Breast epithelium (tissue), 4 donors: ENCODE data around the gene ZNF12. TPM values are rescaled to one million over a fixed set of nuclear protein-coding genes. Genes with fewer than 3 reads are reported as not detected.
"Not testable (repeated sequence)": the region's sequence is repeated elsewhere in the genome, so short reads cannot be mapped to it uniquely, and the experiment has no call there.

ENCODE experiments used
- DNase-seq, 2 donors: peaks; one replicate each; pipeline ENCODE4 v3.0.0-alpha.2; 2019; ENCODE audit warnings: low spot score in 2 of 2
- H3K27ac ChIP-seq, 2 donors: fragments of 200-600 bp; sonication (generic) in 1 of 2; one replicate each; pipeline ENCODE4 v1.5.1; 2016 to 2019; ENCODE audit warnings: mild to moderate bottlenecking in 1 of 2
- H3K27me3 ChIP-seq, 2 donors: fragments of 200-600 bp; sonication (generic) in 1 of 2; one replicate each; pipeline versions ENCODE4 v1.5.1 to v1.6.0; 2017 to 2019; ENCODE audit warnings: control low read depth in 1 of 2, mild to moderate bottlenecking in 1 of 2
- H3K36me3 ChIP-seq: fragments of 200-600 bp; one replicate; pipeline ENCODE4 v1.5.1; 2019
- H3K4me1 ChIP-seq, 2 donors: fragments of 200-600 bp; sonication (generic); one replicate each; pipeline ENCODE4 v1.5.1; 2016 to 2019; ENCODE audit warnings: control low read depth in 1 of 2
- H3K4me3 ChIP-seq, 3 donors: fragments of 200-600 bp; sonication (generic); 1 replicate in 2 of 3; 2 replicates in 1 of 3; pipeline ENCODE4 v1.5.1; 2016 to 2019; ENCODE audit warnings: mild to moderate bottlenecking in 3 of 3, moderate library complexity in 2 of 3
- H3K9me3 ChIP-seq, 2 donors: fragments of 200-600 bp; sonication (generic) in 1 of 2; one replicate each; pipeline ENCODE4 v1.5.1; 2016 to 2019; ENCODE audit warnings: control low read depth in 1 of 2
- CTCF ChIP-seq, 3 donors: fragments of 450-650 bp; IDR thresholded peaks; one replicate each; pipeline ENCODE4 v1.5.1; 2016 to 2017; ENCODE audit warnings: antibody characterized with exemption in 3 of 3, mild to moderate bottlenecking in 3 of 3, moderate library complexity in 3 of 3
- POLR2A ChIP-seq: fragments of 450-650 bp; IDR thresholded peaks from one replicate; pipeline ENCODE4 v1.6.1; 2016; ENCODE audit warnings: antibody characterized with exemption, mild to moderate bottlenecking, moderate library complexity
- POLR2AphosphoS5 ChIP-seq, 3 donors: sonication (generic); formaldehyde crosslinking; IDR thresholded peaks; one replicate each; pipeline ENCODE4 v1.6.1; 2017; ENCODE audit warnings: antibody characterized with exemption in 3 of 3
- intact Hi-C: fragments of 100-400 bp; cut with DNase I; formaldehyde crosslinking; loops from one replicate; pipeline ENCODE4 v1.15.1; 2023; ENCODE audit warnings: low total_unique reads
- total RNA-seq, 3 donors: library from RNA; depleted of rRNA; stranded (reverse); fragments of >200 nt; gene quantifications; one replicate each; pipeline ENCODE4 v1.1.0, GENCODE V29; 2016

Gene ZNF12
- total RNA-seq, 3 donors from 2014 or later, result 20.6 to 43.0 (median 25.2) TPM

DNA sequence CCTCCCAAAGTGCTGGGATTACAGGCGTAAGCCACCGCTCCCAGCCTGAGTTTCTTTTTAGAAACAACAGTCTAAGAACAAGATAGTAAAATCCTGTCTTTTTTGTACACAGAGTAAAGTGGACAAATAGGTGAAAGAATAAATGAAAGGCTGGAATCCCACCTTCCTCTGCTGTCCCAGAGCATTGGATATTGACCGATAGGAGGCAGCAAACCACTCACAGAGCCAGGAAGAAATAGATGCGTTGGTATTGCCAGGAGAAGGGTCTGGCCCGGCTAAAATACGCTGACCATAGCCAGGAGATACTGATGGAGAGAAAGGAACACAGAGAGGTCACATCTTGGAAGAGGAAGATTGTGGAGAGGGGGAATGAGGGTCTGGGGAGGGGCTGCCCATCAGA is 11.4 kb upstream of the ZNF12 start:
- no peak overlapping the region for H3K27ac ChIP-seq
- no peak for TF ChIP-seq POLR2AphosphoS5 (IDR thresholded peaks at IDR 0.05)
- TF ChIP-seq CTCF (IDR thresholded peaks at IDR 0.05), result no peak
- no peak for TF ChIP-seq POLR2A
- no peak for DNase-seq
- no peaks in the 10 kb centered on the region for H3K9me3 ChIP-seq
- H3K36me3 ChIP-seq, result no peaks in the 10 kb centered on the region
- H3K27me3 ChIP-seq, result no peaks in the 10 kb centered on the region
- no peak overlapping the region for H3K4me3 ChIP-seq
- H3K4me1 ChIP-seq, result no peaks in the 10 kb centered on the region
- intact Hi-C loops, result no loop called here

- H3K4me3 ChIP-seq, H3K27ac ChIP-seq, DNase-seq, H3K27me3 ChIP-seq, H3K36me3 ChIP-seq, H3K9me3 ChIP-seq, intact Hi-C loops, H3K4me1 ChIP-seq: not testable (repeated sequence)
Observed at GRCh38 chr7:6715898-6716297, 9.2 kb upstream of the ZNF12 start.

GRCh38 chr7:6714360-6714759 is 7.6 kb upstream of the ZNF12 start:
- H3K36me3 ChIP-seq, result no peaks in the 10 kb centered on the region
- H3K4me1 ChIP-seq, result no peaks in the 10 kb centered on the region
- intact Hi-C loops, result no loop called here
- H3K27ac ChIP-seq, result no peak overlapping the region
- TF ChIP-seq POLR2AphosphoS5 (IDR thresholded peaks at IDR 0.05) (no peak), POLR2A (no peak), CTCF (IDR thresholded peaks at IDR 0.05) (no peak)
- no peaks in the 10 kb centered on the region for H3K9me3 ChIP-seq
- no peak overlapping the region for H3K4me3 ChIP-seq
- no peak for DNase-seq
- H3K27me3 ChIP-seq, result no peaks in the 10 kb centered on the region

- Histone ChIP-seq H3K27ac (no peak overlapping the region), H3K4me1 (peaks cover 4 to 5% of the 10 kb centered on the region in 2 donors), H3K27me3 (no peaks in the 10 kb centered on the region), H3K36me3 (no peaks in the 10 kb centered on the region), H3K4me3 (no peak overlapping the region), H3K9me3 (no peaks in the 10 kb centered on the region)
- no peak for DNase-seq
- TF ChIP-seq CTCF (IDR thresholded peaks at IDR 0.05) (no peak), POLR2AphosphoS5 (IDR thresholded peaks at IDR 0.05) (no peak), POLR2A (no peak)
- intact Hi-C loops, result no loop called here
Observed at GRCh38 chr7:6709808-6710207, 3.1 kb upstream of the ZNF12 start.

- Histone ChIP-seq H3K36me3 (no peaks in the 10 kb centered on the region), H3K27ac (no peak overlapping the region), H3K9me3 (peaks cover 0 to 6% of the 10 kb centered on the region in 2 donors), H3K4me3 (no peak overlapping the region), H3K27me3 (no peaks in the 10 kb centered on the region), H3K4me1 (peaks cover 4 to 5% of the 10 kb centered on the region in 2 donors)
- TF ChIP-seq POLR2A (no peak), CTCF (IDR thresholded peaks at IDR 0.05) (no peak), POLR2AphosphoS5 (IDR thresholded peaks at IDR 0.05) (no peak)
- DNase-seq, result no peak
- intact Hi-C loops, result no loop called here
Observed at GRCh38 chr7:6708304-6708703, 1.6 kb upstream of the ZNF12 start.
